ENCODE data around the gene SYCP2L. TPM values are rescaled to one million over a fixed set of nuclear protein-coding genes. Genes with fewer than 3 reads are reported as not detected.

SYCP2L gene
- total RNA-seq, 4 donors from 2014 or later = 0.95 TPM; not detected in 3

DNA sequence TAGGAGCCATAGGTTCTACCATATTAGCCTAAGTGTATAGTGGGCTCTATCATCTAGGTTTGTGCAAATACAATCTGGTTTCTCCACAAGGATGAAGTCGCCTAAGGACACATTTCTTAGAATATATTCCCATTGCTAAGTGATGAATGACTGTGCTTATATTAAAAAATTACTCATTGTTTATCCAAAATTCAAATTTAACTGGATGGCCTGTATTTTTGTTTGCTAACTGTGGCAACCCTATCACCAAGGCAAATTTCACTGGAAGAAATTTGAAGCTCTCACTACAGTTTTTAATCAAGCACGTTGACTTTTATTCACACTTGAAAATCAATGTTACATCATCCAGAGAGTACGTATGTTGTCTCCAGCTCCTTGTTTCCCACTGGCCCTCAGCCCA lies 18.9 kb upstream of the SYCP2L start:
- Histone ChIP-seq H3K9me3 (no peaks in the 10 kb centered on the region), H3K27me3 (no peaks in the 10 kb centered on the region), H3K27ac (no peak overlapping the region), H3K4me1 (no peaks in the 10 kb centered on the region), H3K36me3 (no peaks in the 10 kb centered on the region), H3K4me3 (no peak overlapping the region)
- TF ChIP-seq POLR2A (IDR thresholded peaks at IDR 0.05) = no peak
- TF ChIP-seq POLR2AphosphoS5 (IDR thresholded peaks at IDR 0.05) = no peak
- TF ChIP-seq EP300 (IDR thresholded peaks at IDR 0.05; ENCODE audit: low read depth) = no peak
- TF ChIP-seq, protein P1, sequence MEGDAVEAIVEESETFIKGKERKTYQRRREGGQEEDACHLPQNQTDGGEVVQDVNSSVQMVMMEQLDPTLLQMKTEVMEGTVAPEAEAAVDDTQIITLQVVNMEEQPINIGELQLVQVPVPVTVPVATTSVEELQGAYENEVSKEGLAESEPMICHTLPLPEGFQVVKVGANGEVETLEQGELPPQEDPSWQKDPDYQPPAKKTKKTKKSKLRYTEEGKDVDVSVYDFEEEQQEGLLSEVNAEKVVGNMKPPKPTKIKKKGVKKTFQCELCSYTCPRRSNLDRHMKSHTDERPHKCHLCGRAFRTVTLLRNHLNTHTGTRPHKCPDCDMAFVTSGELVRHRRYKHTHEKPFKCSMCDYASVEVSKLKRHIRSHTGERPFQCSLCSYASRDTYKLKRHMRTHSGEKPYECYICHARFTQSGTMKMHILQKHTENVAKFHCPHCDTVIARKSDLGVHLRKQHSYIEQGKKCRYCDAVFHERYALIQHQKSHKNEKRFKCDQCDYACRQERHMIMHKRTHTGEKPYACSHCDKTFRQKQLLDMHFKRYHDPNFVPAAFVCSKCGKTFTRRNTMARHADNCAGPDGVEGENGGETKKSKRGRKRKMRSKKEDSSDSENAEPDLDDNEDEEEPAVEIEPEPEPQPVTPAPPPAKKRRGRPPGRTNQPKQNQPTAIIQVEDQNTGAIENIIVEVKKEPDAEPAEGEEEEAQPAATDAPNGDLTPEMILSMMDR (IDR thresholded peaks at IDR 0.05) = no peak
- in situ Hi-C loops (cut with MboI; ENCODE audit: low pct_ligation_motif_present in 1 of 4, low pct_unique_long_range_greater_than_20kb in 1 of 4, low sequenced_read_pairs in 3 of 4) = no loop called here
- no peak for DNase-seq
- WGBS, 2 donors (ENCODE audit: low coverage in 1 of 2) = 87 to 97% methylated on average over 3 of the region's 3 CpGs
- intact Hi-C loops (cut with DNase I; ENCODE audit: low total_unique reads) = no loop called here

DNA sequence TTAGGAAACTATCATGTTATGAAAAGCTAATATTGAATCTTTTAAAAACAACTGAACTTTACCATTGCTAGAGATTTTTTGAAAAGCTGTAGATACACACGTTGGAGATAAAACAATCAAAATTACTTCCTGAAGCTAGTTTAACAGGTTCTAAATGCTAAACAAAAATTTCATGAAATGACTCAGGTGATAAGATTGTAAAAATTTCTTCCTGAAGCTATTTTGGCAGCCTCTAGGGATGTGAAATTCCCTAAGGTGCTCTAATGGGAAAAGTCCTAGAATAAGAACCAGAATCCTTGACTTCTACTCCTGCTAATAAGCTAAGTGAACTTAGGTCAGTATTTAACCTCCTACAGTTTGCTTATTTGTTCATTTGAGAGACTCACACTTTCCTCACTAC lies 13.5 kb upstream of the SYCP2L start:
- H3K9me3 ChIP-seq = no peaks in the 10 kb centered on the region
- TF ChIP-seq, protein P1 (IDR thresholded peaks at IDR 0.05) = no peak
- TF ChIP-seq POLR2A (IDR thresholded peaks at IDR 0.05) = no peak
- no peaks in the 10 kb centered on the region for H3K4me1 ChIP-seq
- intact Hi-C loops (cut with DNase I; ENCODE audit: low total_unique reads) = no loop called here
- no peaks in the 10 kb centered on the region for H3K36me3 ChIP-seq
- H3K27me3 ChIP-seq = no peaks in the 10 kb centered on the region
- H3K4me3 ChIP-seq = no peak overlapping the region
- no peak for DNase-seq
- in situ Hi-C loops (cut with MboI; ENCODE audit: low pct_ligation_motif_present in 1 of 4, low pct_unique_long_range_greater_than_20kb in 1 of 4, low sequenced_read_pairs in 3 of 4) = no loop called here
- WGBS, 2 donors (ENCODE audit: low coverage in 1 of 2) = 26 to 30% methylated on average over 1 of the region's 1 CpG
- H3K27ac ChIP-seq = no peak overlapping the region

DNA sequence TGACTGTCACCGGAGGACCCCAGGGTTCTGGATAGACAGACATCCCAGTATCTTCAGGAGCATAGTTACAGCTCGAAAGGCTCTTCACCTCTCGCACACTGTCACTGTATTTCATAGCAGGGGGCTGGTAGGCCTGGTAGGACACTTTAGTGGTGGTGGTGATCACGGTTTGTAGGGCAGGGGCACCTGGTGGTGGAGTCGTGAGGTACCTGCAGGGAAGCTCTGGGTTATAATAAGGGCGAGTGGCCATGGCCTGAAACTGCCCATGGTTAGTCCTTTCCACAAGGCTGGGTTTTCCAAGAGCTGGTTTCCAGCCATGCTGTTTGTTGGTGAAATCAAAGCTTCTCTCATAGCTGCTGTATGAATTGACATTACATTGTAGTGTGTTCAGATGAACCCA lies 12.6 kb upstream of the SYCP2L start:
- Histone ChIP-seq H3K4me1 (no peaks in the 10 kb centered on the region), H3K27ac (no peak overlapping the region), H3K36me3 (no peaks in the 10 kb centered on the region), H3K9me3 (no peaks in the 10 kb centered on the region), H3K4me3 (no peak overlapping the region), H3K27me3 (no peaks in the 10 kb centered on the region)
- DNase-seq = no peak
- 70% methylated on average over 6 of the region's 6 CpGs; no CpG with 5 or more reads in 1 of the 2 donors for WGBS, 2 donors (ENCODE audit: low coverage in 1 of 2)
- in situ Hi-C loops (cut with MboI; ENCODE audit: low pct_ligation_motif_present in 1 of 4, low pct_unique_long_range_greater_than_20kb in 1 of 4, low sequenced_read_pairs in 3 of 4) = no loop called here
- intact Hi-C loops (cut with DNase I; ENCODE audit: low total_unique reads) = no loop called here
- TF ChIP-seq, protein P1 (IDR thresholded peaks at IDR 0.05) = no peak
- TF ChIP-seq POLR2A (IDR thresholded peaks at IDR 0.05) (no peak), EP300 (IDR thresholded peaks at IDR 0.05; ENCODE audit: low read depth) (no peak), POLR2AphosphoS5 (IDR thresholded peaks at IDR 0.05) (no peak)

DNA sequence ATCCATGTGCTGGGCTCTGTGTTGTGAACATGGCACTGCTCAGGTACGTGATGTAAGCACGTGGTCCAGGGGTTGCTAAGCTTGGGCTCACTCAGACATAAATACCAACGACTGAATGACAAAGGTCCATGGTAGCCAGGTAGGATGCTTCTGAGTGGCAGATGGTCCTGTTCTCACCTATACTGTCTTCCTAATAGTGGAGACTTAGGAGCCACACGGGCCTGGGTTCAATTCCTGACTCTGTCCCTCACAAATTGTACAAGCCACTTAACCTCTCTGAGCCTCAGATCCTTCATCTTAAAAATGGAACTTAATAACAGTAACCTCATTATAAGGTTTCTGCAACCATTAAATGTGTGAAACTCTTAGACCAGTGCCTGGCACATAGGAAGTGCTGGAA lies 11.8 kb upstream of the SYCP2L start:
- Histone ChIP-seq H3K27me3 (no peaks in the 10 kb centered on the region), H3K9me3 (no peaks in the 10 kb centered on the region), H3K27ac (no peak overlapping the region), H3K4me1 (no peaks in the 10 kb centered on the region), H3K4me3 (no peak overlapping the region), H3K36me3 (no peaks in the 10 kb centered on the region)
- 79 to 80% methylated on average over 1 to 4 of the region's 4 CpGs for WGBS, 2 donors (ENCODE audit: low coverage in 1 of 2)
- TF ChIP-seq, protein P1 (IDR thresholded peaks at IDR 0.05) = no peak
- no peak for TF ChIP-seq POLR2A (IDR thresholded peaks at IDR 0.05)
- no peak for TF ChIP-seq EP300 (IDR thresholded peaks at IDR 0.05; ENCODE audit: low read depth)
- no peak for TF ChIP-seq POLR2AphosphoS5 (IDR thresholded peaks at IDR 0.05)
- DNase-seq = no peak
- in situ Hi-C loops (cut with MboI; ENCODE audit: low pct_ligation_motif_present in 1 of 4, low pct_unique_long_range_greater_than_20kb in 1 of 4, low sequenced_read_pairs in 3 of 4) = no loop called here
- intact Hi-C loops (cut with DNase I; ENCODE audit: low total_unique reads) = no loop called here

All from transverse colon (tissue), 4 donors.